NCI-H2107 (cell line): ENCODE measurements around the gene ITGB3.

ENCODE experiments used
- DNase-seq: peaks from one replicate; lab custom pipeline; 2025; lab: John Stamatoyannopoulos, UW

Gene ITGB3

GRCh38 chr17:47338026-47338425, 84.4 kb downstream of the ITGB3 start:
- DNase-seq: no peak

- DNase-seq: no peak
Measured at GRCh38 chr17:47352848-47353247, 99.2 kb downstream of the ITGB3 start.

GRCh38 chr17:47358652-47359051, 105.0 kb downstream of the ITGB3 start:
- no peak for DNase-seq
